ENCODE results near the gene LRRTM4. TPM values are rescaled to one million over a fixed set of nuclear protein-coding genes. Genes with fewer than 3 reads are reported as not detected.

LRRTM4 gene
- polyA plus RNA-seq, 1 of the 3 experiments (the other 2 are of a cell fraction), result 0.10 TPM

DNA sequence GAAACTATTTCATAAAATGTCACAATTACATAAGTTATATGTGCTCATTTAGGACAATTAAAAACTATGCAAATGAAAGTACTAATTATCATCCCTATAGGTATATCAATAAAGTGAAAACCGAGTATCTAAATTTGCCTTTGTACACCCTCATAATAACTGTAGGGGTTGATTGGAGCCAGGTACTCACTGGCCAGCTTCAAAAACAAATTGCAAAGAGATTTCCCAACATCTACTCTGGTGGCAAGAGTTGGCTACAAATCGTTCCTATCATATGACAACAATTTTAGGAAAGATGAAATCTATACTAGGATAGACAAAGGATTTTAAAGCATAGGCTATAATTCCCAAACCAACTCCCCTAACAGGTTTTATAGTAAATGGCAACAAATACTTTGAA, 556.4 kb downstream of the LRRTM4 start:
- 7% methylated on average over 2 of the region's 2 CpGs for WGBS (ENCODE audit: low lambda C conversion rate)
- no peak for DNase-seq
- H2AFZ ChIP-seq (ENCODE audit: low read depth), result no peak overlapping the region
- ChIA-PET POLR2A (no interaction called here), CTCF (no interaction called here)
- H3K9me3 ChIP-seq, result no peaks in the 10 kb centered on the region
- no peak overlapping the region for H3K27ac ChIP-seq (ENCODE audit: low read depth in 2 of 2, low read length in 1 of 2)
- H4K20me1 ChIP-seq (ENCODE audit: insufficient read depth), result no peaks in the 10 kb centered on the region
- no peaks in the 10 kb centered on the region for H3K79me2 ChIP-seq (ENCODE audit: insufficient read depth)
- no peaks in the 10 kb centered on the region for H3K4me1 ChIP-seq (ENCODE audit: control insufficient read depth in 1 of 2, insufficient read depth in 2 of 2, low read depth in 1 of 2, low read length in 1 of 2)
- no peaks in the 10 kb centered on the region for H3K9me2 ChIP-seq
- no peak overlapping the region for H3K4me3 ChIP-seq (ENCODE audit: low read depth in 2 of 2, low read length in 1 of 2)
- H3K27me3 ChIP-seq (ENCODE audit: insufficient read depth), result no peaks in the 10 kb centered on the region
- H3K9ac ChIP-seq, result no peak overlapping the region
- no peaks in the 10 kb centered on the region for H3F3A ChIP-seq (replicated peaks; ENCODE audit: insufficient read depth)
- no peak overlapping the region for H3K4me2 ChIP-seq
- no peaks in the 10 kb centered on the region for H3K36me3 ChIP-seq (replicated peaks in 1 of 2; ENCODE audit: control insufficient read depth in 1 of 2, insufficient read depth in 2 of 2, low read length in 1 of 2)
- TF ChIP-seq, protein P1, sequence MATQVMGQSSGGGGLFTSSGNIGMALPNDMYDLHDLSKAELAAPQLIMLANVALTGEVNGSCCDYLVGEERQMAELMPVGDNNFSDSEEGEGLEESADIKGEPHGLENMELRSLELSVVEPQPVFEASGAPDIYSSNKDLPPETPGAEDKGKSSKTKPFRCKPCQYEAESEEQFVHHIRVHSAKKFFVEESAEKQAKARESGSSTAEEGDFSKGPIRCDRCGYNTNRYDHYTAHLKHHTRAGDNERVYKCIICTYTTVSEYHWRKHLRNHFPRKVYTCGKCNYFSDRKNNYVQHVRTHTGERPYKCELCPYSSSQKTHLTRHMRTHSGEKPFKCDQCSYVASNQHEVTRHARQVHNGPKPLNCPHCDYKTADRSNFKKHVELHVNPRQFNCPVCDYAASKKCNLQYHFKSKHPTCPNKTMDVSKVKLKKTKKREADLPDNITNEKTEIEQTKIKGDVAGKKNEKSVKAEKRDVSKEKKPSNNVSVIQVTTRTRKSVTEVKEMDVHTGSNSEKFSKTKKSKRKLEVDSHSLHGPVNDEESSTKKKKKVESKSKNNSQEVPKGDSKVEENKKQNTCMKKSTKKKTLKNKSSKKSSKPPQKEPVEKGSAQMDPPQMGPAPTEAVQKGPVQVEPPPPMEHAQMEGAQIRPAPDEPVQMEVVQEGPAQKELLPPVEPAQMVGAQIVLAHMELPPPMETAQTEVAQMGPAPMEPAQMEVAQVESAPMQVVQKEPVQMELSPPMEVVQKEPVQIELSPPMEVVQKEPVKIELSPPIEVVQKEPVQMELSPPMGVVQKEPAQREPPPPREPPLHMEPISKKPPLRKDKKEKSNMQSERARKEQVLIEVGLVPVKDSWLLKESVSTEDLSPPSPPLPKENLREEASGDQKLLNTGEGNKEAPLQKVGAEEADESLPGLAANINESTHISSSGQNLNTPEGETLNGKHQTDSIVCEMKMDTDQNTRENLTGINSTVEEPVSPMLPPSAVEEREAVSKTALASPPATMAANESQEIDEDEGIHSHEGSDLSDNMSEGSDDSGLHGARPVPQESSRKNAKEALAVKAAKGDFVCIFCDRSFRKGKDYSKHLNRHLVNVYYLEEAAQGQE (IDR thresholded peaks at IDR 0.05; ENCODE audit: low read depth, low read length), result no peak
- TF ChIP-seq GATA2 (CRISPR knock-in tag; IDR thresholded peaks at IDR 0.05) (no peak), GABPA (IDR thresholded peaks at IDR 0.05; ENCODE audit: low read depth) (no peak), ELF1 (IDR thresholded peaks at IDR 0.05) (no peak), TCF12 (IDR thresholded peaks at IDR 0.05) (no peak), FOSL2 (IDR thresholded peaks at IDR 0.05; ENCODE audit: borderline replicate concordance, low read depth) (no peak), RCOR1 (IDR thresholded peaks at IDR 0.05; ENCODE audit: low read length) (no peak), TAF1 (IDR thresholded peaks at IDR 0.05; ENCODE audit: borderline replicate concordance, low read depth, low read length) (no peak), RFX5 (IDR thresholded peaks at IDR 0.05; ENCODE audit: low read length) (no peak), FOXM1 (IDR thresholded peaks at IDR 0.05; ENCODE audit: low read depth) (no peak), JUND (IDR thresholded peaks at IDR 0.05) (no peak), MEF2A (IDR thresholded peaks at IDR 0.05; ENCODE audit: borderline replicate concordance, low read depth) (no peak), SIN3A (IDR thresholded peaks at IDR 0.05; ENCODE audit: borderline replicate concordance, low read depth, low read length) (no peak)
- TF ChIP-seq, protein P2, sequence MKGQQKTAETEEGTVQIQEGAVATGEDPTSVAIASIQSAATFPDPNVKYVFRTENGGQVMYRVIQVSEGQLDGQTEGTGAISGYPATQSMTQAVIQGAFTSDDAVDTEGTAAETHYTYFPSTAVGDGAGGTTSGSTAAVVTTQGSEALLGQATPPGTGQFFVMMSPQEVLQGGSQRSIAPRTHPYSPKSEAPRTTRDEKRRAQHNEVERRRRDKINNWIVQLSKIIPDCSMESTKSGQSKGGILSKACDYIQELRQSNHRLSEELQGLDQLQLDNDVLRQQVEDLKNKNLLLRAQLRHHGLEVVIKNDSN (IDR thresholded peaks at IDR 0.05; ENCODE audit: borderline replicate concordance, low read depth), result no peak
- TF ChIP-seq, protein P3, sequence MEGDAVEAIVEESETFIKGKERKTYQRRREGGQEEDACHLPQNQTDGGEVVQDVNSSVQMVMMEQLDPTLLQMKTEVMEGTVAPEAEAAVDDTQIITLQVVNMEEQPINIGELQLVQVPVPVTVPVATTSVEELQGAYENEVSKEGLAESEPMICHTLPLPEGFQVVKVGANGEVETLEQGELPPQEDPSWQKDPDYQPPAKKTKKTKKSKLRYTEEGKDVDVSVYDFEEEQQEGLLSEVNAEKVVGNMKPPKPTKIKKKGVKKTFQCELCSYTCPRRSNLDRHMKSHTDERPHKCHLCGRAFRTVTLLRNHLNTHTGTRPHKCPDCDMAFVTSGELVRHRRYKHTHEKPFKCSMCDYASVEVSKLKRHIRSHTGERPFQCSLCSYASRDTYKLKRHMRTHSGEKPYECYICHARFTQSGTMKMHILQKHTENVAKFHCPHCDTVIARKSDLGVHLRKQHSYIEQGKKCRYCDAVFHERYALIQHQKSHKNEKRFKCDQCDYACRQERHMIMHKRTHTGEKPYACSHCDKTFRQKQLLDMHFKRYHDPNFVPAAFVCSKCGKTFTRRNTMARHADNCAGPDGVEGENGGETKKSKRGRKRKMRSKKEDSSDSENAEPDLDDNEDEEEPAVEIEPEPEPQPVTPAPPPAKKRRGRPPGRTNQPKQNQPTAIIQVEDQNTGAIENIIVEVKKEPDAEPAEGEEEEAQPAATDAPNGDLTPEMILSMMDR (IDR thresholded peaks at IDR 0.05), result no peak
- TF ChIP-seq, protein P4, sequence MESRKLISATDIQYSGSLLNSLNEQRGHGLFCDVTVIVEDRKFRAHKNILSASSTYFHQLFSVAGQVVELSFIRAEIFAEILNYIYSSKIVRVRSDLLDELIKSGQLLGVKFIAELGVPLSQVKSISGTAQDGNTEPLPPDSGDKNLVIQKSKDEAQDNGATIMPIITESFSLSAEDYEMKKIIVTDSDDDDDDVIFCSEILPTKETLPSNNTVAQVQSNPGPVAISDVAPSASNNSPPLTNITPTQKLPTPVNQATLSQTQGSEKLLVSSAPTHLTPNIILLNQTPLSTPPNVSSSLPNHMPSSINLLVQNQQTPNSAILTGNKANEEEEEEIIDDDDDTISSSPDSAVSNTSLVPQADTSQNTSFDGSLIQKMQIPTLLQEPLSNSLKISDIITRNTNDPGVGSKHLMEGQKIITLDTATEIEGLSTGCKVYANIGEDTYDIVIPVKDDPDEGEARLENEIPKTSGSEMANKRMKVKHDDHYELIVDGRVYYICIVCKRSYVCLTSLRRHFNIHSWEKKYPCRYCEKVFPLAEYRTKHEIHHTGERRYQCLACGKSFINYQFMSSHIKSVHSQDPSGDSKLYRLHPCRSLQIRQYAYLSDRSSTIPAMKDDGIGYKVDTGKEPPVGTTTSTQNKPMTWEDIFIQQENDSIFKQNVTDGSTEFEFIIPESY (IDR thresholded peaks at IDR 0.05; ENCODE audit: borderline replicate concordance, low read depth), result no peak

All from SK-N-SH (cell line).